NCI-H526 (cell line): ENCODE results near the gene ACD.
"Not testable (repeated sequence)": the region's sequence is repeated elsewhere in the genome, so short reads cannot be mapped to it uniquely, and the experiment has no call there.

Experiments
- DNase-seq, 2 experiments: peaks; one replicate each; lab custom pipeline; 2025; lab: John Stamatoyannopoulos, UW

ACD gene

DNA sequence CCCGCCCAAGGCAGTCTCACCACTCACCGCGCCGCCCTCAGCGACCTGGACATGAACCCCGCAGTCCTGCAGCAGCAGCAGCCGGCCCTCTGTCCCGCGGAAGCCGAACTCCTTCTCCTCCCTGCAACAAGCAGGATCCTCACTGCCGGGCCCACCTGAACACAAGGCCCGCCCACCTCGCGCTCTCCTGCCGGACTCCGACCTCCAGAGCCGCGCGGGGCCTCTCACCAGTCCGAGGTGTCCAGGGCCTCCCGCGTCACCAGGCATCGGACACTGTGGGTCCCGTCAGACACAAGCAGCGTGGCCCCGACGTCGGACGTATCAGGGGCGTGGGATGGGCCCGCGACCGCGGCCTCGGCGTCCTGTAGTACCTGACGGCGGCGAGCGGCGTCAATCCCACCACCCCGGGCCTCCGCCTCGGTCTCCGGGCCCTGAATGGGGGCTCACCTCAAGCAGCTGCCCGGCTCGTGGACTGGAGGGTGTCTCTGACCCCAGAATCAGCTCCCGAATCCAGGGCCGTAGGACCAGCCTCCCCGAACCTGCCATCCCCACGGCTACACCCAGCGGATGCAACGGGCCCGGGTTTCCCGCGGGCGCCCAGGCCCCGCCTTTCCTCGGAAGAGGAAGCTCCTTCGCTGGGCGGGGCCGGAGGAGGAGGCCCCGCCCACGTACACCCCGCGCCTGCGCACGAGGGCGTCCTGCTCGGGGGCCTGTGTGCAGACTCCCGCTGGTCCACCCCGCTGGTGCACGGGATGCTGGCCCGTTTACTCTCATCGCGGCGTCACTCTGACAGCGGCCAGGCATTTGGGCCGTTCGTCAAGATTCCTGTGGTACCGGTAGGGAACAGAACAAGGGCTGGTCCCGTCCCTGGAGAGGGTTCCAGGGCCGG, at the start of gene ACD:
TSS of gene ACD (minus strand) at position 586 of the 889 bp plus-strand sequence. CDS start at position 546, 40 bp downstream.
- peak; percentile 63 to 88 for DNase-seq

DNA sequence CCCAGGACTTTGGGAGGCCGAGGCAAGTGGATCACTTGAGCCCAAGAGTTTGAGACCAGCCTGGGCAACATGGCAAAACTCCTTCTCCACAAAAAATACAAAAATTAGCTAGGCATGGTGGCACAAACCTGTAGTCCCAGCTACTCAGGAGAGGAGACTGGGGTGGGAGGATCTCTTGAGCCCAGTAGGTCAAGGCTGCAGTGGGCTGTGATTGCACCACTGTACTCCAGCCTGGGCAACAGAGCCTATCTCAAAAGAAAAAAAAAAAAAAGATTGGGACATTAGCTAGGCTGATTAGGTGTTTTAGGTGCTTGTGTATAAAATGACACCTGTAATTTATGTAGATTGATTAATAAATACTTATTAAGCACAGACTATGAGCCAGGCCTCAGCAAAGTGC, 49.0 kb upstream of the ACD start:
- no peak for DNase-seq

DNA sequence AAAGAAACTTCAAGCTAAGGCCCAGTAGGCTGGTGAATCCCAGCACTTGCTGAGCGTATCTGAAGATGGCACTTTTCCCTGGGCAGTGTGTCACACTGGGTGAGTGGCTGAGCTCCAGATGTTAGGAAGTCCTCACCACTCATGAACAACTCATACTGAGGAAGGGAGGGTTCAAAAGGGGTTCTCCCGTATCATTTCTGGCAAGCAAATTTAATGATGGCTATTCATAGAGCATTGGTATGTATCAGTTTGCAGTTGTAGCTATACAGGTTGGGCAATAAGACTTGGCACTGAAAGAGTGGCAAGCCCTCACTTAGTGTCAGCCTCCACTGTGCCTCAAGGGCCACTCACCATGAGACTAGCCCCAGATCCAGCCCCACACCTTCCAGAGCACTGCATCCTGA, 48.3 kb upstream of the ACD start:
- DNase-seq, result no peak

DNA sequence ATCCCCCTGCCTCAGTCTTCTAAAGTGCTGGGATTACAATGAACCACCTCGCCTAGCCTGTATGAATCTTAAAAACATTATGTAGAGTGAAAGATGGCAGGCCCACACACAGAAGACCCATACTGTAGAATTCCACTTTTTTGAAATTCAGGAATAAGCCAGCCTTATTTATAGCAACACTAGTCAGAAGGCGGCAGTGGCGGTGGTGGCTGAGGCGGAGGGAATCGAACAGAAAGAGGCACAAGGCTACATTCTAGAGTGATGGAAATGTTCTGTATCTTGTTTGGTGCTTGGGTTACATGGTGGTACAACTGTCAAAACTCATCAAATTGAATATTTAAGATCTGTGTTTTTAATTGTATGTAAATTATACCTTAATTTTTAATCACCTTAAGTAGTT, 47.7 kb upstream of the ACD start:
- no peak for DNase-seq

DNA sequence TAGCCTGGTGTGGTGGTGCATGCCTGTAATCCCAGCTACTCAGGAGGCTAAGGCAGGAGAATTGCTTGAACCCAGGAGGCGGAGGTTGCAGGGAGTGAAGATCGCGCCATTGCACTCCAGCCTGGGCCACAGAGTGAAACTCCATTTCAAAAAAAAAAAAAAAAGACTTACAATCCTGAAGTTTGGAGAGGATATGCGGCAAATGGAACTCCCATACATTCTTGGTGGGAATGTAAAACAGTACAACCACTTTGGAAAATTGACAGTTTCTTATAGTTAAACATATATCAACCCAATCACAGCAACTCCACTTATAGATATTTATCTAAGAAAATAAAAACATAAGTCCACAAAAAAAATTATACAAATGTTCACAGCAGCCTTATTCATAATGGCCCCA, 47.1 kb upstream of the ACD start:
- DNase-seq, result no peak

DNA sequence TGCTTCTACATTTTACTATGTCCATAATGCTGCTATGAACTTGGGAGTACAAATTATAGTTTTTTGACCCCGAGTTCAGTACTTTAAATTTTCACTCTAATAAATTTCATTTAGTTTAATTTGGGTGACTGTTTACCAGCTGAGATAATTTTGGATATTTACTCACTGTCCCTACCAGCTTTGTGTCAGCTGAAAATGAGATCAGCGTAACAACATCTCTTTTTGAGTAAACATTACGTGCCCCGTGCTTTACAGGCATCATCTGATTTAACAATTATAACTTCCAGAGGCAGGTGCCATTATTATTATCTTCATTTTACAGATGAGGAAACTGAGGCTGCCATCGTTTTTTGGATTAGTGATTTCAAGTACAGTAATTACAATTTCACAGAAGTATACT, 44.0 kb upstream of the ACD start:
- DNase-seq, result no peak

DNA sequence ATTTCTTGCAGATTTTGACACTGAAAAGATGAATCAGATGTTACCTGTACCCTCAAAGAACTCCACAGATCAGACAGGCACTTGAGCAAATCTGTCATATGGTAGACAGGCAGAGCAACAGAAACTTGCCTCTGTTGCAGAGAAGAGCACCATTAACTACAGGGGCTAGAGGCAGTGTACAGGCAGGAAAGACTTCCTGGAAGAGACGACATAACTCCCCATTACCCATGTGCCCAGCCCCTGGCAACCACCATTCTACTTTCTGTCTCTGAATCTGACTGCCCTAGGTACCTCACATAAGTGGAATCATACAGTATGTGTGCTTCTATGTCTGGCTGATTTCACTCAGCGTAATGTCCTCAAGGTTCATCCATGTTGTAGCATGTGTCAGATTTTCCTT, 43.6 kb upstream of the ACD start:
- no peak for DNase-seq

DNA sequence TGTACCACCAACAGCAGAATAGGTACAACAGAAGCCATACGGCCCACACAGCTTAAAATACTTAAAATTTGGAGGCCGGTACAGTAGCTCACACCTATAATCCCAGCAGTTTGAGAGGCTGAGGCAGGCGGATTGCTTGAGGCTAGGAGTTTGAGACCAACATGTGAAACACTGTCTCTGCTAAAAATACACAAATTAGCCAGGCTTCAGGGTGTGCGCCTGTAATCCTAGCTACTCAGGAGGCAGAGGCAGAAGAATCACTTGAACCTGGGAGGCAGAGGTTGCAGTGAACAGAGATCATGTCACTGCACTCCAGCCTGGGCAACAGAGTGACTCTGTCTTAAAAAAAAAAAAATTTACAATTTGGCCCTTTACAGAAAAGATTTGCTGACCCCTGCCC, 42.1 kb upstream of the ACD start:
- DNase-seq, result no peak

DNA sequence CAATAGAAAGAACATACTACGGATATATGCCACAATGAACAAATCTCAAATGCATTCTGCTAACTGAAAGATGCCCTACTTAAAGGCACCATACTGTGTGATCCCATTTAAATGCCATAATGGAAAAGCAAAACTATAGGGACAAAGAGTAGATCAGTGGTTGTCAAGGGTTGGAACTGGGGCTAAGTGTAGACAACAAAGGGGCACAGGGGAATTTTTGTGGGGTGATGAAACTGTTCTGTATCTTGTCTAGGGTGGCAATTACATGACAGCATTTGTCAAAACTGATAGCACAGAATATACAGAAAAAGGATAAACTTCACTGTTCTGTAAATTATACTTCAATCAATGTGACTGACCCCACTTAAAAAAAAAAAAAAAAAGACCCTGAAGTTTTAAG, 41.4 kb upstream of the ACD start:
- DNase-seq, result no peak

DNA sequence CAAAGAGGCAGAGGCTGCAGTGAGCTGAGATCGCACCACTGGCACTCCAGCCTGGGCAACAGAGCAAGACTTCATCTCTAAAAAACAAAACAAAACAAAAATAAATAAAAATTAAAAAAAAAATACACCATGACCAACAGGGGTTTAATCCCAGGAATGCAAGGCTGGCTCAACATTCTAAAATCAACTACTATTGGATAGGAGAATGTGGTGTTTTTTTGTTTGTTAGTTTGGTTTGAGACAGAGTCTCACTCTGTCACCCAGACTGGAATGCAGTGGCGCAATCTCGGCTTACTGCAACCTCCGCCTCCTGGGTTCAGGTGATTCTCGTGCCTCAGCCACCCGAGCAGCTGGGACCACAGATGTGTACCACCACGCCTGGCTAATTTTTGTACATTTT, 39.2 kb upstream of the ACD start:
- DNase-seq, result no peak

DNA sequence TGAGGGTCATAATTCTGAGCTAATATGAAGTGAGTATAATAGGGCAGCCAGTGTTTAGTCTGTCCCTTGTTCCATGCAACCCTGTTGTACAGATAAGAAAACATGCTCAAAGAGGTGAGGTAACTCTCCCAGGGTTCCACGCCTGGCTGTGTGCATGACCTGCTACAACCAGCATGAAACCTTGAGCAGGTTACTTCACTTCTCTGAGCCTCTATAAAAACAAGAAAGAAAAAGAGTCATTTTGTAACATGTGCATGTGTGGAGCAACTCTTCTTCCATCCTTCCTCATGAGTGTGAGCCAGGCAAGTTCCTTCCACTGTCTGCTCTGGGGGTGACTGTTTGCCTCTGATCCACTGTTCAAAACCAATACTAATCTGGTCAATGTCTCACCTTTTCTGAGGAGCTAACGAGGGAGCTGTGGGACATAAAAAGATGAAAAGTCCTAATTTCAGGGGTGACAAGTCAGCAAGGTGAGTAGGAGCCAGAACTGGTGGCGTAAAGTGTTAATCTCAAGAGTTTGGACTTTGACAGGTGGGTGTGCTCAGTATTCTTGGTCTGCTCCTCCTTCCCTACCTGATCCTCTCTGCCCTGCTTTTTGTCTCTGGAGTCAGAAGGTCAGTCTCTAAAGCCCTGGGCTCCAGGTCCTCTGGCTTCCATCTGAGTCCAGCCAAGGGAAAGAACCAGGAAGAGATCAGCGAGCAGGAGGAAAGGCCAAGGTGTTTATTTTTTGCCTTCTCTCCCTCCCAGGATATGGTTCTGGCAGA, 37.5 kb upstream of the ACD start:
- DNase-seq, result no peak

DNA sequence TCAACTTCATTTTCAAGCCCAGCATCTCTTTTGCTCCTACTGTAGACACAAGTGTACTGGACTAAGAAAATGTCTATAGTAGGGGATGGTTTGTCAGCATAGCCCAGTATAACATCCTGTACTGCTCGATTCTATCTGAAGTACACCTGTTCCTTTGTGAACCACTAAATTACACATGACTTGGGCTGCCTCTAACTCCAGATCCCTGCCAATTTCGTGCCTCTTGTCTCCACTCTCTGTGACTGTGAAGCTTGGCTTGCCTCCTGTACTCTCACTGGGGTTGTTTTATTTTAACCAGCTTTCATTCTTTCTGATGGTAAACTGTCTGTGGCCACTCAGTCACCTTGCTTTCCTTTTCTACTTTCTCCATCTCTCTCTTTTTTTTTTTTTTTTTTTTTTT, 34.6 kb upstream of the ACD start:
- no peak for DNase-seq

DNA sequence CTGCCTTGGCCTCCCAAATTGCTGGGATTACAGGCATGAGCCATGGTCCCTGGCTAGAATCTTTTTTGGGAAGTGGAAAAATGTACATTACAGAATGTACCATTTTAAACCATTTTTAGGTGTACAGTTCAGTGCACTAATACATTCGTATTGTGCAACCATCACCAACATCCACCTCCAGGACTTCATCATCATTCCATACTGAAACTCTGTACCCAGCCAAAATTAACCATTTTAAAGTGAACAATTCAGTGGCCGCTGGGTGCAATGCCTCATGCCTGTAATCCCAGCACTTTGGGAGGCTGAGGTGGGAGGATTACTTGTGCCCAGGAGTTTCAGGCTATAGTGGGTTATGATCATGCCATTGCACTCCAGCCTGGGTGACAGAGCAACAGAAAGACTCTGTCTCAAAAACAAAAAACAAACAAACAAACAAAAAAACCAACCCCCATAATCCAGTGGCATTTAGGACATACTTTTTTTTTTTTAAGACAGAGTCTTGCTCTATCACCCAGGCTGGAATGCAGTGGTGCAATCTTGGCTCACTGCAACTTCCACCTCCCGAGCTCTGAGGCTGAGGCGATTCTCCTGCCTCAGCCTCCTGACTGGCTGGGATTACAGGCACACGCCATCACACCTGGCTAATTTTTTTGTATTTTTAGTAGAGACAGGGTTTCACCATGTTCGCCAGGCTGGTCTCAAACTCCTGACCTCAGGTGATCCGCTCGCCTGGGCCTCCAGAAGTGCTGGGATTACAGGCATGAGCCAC, 33.6 kb upstream of the ACD start:
- DNase-seq, result not testable (repeated sequence)

DNA sequence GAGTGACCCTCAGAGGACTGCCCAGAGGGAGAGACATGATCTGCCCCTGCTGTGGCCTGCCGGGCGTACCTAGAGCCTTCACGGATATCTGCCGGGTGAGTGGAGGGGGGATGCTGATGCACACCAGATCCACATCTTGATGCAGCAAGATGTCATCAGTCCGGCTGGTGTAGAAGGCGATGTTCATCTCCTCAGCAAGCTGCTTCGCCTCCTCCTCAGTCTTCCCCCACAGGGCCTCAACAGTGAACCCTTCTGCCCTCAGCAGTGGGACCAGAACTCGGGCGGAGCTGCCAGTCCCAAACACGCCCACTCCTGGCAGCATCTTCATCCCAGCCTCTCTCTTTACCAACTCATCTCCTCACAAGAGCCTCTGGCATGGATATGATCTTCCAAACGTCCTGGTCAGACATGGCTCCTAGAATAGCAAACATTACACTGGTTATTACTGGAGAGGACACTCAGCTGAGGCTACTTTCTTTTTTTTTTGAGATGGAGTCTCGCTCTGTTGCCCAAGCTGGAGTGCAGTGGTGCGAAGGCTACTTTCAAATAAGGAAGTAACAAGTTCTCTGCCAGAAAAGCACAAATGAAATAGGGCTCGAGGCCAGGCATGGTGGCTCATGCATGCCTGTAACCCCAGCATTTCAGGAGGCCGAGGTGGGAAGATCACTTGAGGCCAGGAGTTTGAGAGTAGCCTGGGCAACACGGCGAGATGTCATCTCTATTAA, 25.5 kb upstream of the ACD start:
- no peak for DNase-seq

DNA sequence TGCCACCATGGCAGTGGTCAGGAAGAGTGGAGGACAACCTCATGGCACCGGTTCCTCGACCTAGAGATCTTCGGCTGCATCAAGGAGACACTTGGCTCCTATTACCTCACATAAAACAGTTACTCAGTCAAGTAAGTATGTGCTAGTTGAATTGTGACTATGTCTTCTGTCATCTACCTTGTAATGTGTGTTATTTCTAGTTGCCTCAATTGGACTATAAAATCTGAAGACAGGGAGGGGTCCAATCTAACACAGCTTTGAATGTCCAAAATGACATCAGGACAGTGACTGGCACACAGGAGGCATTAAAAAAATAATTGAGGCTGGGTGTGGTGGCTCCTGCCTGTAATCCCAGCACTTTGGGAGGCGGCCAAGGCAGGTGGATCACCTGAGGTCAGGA, 23.7 kb upstream of the ACD start:
- no peak for DNase-seq

DNA sequence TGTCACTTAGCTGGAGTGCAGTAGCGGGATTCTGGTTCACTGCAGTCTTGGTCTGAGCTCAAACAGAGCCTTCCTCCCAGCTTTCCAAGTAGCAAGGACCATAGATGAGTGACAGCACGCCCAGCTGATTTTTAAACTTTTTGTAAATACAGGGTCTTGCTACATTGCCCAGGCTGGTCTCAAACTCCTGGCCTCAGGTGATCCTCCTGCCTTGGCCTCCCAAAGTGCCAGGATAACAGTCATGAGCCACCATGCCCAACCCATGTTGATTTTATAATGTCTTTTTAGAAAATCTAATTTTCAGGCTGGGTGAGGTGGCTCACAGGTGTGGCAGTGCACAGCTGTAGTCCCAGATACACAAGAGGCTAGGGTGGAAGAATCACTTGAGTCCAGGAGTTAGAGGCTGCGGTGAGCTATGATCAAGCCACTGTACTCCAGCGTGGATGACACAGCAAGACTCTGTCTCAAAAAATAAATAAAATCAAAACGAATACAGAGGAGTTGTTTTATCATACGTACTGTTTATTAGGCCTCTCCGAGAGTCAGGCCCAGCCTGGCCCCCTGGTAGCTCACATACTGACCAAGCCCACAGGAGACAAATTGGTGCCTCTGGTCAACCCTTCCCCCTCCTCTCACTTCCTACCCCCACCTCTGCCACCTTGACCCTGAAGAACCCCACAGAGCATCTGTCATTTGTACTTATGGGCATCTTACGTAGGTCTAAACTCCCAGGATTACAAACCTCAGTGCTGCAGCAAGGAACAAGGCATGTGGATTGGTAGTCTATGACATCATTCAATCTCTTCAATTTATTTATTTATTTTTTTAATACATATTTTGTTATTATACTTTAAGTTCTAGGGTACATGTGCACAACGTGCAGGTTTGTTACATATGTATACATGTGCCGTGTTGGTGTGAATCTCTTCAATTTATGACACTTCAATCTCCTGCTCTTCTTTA, 20.2 kb upstream of the ACD start:
- no peak for DNase-seq

DNA sequence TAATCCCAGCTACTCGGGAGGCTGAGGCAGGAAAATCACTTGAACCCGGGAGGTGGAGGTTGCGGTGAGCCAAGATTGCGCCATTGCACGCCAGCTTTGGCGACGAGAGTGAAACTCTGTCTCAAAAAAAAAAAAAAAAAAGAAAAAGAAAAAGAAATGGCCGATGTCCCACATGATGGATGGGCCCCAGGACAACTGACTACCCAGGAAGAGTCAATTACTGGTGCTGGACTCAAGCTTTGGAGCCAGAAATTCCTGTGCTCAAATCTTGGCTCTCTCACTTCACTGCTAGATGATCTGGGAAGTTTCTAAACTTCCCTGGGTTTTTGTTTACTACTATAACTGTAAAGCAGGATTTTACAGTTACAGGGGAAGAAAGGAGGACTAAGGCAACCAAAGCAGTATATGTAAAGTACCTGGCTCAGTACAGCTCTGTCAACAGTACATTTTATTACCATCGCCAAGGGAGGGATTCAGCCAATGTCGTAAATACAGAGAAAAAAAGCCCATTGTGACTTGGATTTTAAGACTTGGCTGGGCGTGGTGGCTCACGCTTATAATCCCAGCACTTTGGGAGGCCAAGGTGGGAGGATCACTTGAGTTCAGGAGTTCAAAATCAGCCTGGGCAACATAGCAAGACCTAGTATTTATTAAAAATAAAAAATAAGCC, 18.4 kb upstream of the ACD start:
- peak; percentile 64 to 78 for DNase-seq

DNA sequence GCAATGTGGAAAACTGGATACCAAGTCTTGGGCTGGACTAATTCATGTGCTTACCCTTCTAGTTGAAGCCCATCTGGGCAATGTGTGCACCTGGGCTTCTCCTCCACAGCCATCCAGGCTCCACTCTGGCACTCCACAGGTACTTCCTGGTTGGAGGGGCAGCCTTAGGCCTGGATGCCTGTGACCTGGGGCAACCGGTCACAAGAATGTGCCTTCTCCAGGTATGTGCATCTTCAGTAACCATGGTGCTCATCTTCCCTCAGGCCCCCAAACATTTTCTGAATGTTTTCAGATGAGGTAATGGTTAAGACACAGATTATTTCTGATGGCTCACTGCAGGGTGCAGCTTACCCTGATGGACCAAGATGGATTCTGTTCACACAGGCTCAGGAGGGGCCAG, 17.7 kb upstream of the ACD start:
- DNase-seq, result no peak

DNA sequence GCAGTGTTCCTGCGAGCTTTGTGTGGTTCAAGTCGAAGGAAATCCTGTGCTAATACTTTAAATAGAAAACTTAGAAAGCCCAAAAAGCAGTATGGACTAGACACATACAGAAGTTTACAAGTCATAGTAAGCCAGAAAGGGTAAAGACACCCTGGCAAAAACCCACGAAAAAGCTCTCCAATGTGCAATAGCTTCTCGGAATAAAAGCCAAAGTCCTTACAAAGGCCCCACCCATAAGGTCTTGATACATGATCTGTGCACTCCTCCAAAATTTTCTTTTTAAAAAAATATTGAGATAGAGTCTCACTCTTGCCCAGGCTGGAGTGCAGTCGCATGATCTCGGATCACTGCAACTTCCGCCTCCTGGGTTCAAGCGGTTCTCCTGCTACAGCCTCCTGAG, 16.9 kb upstream of the ACD start:
- no peak for DNase-seq

DNA sequence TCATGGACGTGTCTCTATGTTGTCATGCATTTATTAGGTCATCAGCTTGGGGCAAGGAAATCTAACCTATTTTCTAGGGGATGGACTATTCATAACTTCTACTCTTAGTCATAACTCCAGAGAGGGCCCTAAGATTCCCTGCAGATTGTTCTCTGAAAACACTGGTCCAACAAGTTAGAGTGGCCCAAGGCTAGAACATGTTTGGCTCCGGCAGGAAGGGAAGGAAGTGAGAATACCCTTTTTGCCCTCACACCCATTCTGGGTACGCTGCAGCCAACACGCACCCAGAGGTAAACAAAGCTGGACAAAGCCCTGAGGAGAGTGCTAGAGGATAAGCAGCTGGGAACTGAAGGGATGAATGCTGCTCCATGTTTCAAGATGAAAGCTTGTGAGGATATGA, 16.5 kb upstream of the ACD start:
- no peak for DNase-seq
